ENCODE measurements around the gene FCHSD2.
"Not testable (repeated sequence)": the region's sequence is repeated elsewhere in the genome, so short reads cannot be mapped to it uniquely, and the experiment has no call there.

FCHSD2 gene

DNA sequence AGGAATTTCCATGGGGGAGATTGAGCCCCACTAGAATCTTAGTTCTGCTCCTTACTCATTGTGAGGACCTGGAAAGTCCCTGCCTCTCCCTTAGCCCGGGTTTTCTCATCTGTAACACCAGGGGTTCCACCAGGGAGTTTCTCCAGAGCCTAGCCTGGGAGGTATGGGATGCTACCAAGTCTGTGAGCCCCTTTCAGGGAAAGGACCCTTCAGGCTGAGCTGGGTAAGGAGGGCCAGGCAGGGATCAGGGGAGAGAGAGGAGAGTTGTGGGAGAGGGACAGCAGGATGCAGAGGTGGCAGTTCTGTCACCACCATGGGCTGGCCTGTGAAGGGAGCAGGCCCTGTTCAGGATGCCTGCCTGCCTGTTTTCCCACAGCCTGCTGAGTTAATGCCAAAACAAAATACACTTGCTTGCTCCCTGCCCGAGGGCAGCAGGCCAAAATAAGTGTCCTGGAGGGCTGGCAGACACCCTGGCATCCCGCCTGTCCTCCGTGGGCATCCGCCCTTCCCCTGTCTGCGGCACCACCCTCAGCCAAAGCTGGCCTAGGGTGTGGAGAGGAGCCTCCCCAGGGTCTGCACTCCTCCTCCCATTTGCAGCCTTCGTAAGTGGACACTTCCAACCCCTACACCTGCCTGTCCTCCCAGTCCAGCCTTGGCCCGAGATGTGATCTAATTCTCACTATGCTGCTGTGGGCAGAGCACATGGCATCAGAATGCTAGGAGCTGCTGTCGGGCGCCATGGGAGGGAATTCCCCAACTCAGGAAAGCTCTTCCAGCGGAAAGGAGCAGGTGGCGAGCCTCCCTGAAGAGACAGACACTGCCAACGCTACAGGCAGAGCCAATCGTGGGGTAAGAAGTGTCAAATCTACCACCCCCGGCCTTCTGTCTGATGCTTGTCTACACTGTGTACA lies 5.9 kb upstream of the FCHSD2 start:
- FAIRE-seq: no peak

DNA sequence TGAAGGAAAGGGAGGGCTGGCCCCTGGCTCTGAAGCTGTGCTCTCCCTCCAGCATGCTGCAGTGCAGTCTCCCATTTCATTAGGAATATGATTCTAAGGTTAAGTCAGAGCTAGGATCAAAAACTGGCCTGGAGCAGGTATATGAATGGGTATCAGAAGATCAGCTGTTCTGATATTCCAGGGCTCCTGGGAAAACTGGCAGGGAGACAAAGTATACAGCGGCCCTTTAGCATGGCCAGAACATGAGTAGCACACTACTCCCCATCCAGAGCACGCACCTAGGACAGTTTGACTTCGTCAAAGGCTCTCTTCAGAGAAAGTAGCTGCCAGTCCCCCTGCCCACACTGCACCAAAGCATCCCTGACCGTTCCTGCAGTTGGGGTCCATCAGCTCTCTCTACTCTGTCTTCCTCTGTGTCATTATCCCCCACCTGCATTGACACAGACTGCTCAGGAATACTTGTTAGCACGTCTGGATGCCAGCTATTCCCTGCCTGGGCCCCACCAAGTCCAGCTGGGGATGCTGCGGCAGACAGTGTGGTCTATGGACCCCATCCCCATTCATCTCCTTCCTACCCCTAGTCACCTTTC lies 4.0 kb upstream of the FCHSD2 start:
- FAIRE-seq: no peak

DNA sequence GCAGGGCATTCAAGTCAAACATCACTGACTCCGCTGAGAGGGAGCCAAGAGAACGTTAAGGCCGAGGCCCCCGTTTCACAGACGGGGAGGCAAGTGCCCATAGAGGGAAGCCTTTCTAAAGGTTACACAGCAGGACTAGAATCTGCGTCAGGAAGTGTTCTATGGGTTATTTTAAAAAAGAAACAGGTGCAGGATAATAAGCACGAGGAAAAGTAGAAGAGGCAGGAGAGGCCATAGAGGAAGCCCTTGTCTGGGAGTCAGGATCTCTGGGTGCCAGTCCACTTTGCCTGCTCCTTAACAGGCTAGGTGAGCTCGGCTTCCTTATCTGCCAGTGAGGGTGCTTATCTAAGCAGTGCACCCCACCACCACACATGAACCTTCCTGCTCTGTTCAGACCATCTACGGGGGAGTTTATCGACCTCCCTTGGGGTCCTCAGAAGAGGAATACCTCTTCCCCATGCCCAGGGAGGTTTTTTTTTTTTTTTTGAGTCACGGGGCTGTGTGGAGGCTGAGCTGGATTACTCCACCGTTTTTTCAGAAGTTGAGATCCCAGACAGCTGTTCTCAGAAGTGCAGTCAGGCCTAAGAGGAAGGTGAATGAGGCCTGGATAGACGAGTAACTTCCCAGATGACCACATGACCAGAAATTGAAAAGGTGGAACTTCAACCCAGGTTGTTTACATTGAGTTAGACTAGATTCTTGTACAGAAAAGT lies 1.2 kb upstream of the FCHSD2 start:
- no peak for FAIRE-seq

DNA sequence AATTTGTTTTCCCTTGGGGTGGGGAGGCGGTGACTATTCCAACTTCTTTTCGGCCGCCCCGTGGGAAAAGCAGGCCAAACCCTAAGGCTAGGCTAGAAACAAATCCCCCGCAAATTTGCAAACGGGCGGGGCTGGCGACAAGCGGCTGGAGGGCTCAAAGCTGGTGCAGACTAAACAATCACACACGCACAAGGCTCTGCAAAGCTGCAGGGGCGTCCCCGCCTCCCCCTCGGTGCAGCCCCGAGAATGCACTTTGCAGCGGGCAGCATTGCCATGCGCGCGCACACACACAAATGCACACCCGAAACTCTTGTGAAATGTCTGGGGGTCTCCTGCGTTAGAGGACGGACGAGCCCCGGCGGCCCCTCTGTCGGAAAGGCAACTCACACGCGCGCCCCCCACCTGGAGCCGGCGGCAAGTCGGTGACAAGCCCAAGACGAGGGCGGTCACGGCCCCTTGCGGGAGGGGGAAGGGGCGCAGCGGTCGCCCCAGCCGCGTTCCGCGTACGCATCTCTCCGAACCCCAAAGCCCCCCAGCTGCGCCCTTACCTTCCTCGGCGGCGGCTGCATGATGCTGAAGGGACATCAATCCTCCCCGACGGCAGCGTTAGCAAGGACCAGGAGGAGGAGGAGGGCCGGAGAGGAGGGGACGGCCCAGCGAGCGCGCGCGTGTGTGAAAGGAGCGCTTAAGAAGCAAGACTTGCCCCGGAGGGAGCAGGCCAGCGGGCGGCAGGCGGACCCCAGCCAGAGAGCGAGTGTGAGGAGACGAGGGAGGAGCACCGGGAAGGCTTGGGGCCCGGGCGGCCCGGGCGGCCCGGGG lies 600 bp downstream of the FCHSD2 start:
- FAIRE-seq: no peak

DNA sequence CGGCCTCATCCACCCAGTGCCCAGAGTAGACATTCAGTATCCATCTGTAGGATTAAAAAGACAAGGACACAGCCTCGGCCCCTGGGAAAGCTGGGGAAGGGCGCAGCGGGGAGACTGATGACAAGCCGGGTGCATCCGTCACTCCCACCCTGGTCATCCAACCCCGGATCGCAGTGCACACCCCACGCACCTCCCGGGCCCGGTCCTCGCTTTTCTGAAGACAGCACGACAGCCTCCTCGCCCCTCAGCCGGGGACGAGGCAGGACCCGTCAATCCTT lies 1.1 kb downstream of the FCHSD2 start:
- FAIRE-seq: no peak

DNA sequence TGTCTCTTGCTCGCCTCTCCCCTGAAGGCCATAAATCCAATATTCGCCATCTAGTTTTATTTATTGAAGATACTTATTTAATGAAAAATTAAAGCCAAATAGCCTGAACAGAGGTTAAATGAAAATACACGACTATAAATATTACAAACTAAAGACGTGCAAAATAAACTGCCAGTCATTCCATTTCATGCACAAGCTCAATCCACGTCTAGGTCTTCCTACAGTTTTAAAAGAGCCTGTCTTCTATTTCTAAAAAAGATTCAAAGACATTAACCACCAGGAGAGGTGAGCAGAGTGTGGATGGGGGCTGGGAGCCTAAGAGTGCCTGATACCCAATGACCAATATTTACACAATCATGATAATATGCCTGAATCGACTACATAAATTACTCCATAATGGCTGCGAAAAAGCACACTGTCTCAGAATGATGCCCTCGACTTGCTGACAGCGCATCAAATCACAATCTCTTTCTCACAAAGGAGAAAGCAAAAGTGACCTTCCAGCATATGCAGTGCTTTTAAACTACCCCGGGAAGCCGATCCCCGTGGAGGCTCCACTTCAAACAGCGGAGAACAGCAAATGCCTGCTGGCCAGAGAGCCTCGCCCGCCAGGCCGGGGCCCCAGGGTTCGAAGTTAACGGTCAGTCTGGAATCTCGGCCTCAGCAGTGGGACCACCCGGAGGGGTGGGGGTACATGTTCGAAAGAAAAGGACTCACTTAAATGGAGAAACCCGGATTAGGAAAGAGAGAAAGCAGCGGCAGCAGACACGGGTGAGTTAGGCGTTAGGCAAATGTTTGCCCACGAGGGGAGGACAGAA lies 1.7 kb downstream of the FCHSD2 start:
- no peak for FAIRE-seq

DNA sequence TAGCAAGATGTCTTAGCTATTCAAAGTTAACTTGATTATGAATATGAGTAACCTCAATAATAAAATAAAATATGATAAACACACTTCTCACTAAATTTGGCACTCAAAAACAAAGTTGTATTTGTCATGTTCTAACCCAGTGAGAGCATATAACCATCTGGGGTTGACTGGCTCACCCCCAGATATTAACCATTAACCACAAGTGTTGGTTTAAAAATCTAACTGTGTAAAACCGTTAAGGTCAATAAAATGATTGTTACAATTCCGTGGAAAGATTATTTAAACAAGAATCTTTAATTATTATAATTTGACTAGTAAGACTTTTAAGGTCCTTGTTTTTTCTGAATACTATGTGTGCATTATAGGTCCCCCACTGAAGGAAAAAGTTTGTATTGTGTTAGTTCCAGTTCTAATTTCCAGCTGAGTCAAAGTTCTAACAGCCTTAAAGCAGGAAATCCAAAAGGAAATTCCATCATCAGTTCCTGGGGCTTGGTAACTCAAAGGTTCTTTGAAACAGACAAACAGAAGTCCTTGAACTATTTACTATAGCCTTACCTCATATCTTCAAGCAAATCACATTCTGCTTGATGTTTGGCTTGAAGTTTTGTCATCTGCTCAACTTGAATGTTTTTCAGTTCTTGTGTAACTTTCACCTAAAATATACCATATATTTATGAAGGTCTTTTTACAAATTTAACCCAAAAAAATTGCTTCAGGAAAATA lies 2.5 kb downstream of the FCHSD2 start:
- FAIRE-seq: no peak

DNA sequence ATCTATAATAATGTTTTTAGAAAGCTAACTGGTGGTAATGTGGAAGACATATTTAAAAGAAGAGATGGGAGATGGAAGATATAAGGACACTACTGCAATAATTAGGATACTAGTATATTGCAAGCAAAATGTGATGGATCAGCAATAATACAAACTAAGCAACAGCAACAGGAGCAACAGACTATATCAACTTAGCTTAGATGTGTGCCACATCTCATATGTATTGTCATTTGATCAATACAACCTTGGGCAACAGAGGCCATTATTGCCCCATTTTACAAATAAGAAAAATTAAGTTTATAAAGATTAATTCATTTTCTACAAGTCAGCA lies 4.2 kb downstream of the FCHSD2 start:
- FAIRE-seq: no peak

DNA sequence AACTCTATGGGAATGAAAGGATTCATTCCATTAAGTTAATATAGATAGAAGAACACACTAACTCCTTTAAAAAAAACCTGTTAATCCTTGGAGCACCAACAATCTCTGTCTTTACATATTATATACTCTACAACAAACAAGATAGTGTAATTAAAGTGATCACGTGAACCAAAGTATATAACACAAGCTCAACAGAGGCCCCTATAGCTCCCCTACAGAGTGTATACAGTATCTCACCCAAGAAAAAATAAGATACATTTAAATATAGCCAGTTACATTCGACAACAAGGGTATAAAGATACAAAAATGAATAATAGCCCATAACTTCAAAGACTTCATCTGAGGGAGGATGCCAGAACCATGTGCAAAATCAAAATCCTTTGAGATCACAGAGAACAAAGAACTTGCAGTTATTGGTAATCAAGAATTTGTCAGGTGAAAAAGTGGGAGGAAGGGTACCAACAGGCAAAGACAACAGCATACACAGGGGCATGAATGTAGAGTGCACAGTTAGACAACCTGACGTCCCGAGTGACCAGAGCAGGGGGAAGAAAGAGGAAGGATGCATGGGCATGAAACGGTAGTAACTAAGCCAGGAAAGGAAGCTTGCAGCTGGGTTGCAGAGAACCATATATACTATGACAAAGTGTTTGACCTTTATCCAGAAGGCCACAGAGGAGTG lies 4.7 kb downstream of the FCHSD2 start:
- FAIRE-seq: no peak

DNA sequence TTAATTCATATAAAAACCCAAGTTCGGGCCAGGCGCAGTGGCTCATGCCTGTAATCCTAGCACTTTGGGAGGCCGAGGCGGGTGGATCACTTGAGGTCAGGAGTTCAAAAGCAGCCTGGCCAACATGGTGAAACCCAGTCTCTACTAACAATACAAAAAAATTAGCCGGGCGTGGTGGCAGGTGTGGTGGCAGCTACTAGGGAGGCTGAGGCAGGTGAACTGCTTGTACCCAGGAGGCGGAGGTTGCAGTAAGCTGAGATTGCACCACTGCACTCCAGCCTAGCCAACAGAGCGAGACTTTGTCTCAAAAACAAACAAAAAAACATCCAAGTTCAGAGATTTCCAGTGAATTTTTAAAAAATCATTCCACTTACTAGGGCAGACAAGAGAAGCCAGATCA lies 5.4 kb downstream of the FCHSD2 start:
- FAIRE-seq: not testable (repeated sequence)

DNA sequence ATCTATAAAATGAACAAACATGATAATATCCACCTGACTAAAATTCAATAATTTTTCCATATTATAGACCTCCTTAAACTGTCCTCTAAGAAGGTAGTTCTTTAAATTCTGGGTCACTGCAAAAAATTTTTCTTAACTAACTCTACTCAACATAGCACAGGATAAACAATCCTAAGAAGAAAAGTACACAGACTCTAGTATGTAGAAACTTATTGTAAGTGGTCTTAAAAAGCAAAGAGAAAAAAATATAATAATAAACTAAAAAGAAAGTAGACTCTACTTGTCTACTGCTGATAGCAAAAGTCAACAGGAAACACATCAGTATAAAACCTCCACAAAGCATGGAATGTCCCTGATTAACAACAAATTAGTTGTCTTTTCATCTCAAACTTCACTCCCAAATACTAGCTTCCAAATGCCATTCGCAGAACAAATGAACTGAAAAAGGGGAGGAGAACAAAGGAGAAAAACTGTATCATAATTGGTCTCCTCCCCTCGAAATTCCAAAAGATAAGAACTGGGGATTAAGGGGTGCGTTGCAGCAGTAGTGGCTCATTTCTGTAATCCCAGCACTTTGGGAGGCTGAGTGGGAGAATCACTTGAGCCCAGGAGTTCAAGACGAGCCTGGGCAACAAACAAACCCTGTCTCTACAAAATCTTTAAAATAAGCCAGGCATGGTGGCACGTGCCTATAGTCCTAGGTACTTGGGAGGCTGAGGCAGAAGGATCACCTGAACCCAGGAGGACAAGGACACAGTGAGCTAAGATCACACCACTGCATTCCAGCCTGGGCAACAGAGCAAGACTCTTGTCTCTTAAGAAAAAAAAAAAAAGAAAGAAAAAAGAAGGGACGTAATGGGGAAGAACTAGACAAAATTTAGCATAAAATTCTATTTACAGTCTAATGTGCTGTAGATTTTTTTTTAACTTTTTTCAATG lies 6.5 kb downstream of the FCHSD2 start:
- FAIRE-seq: no peak

DNA sequence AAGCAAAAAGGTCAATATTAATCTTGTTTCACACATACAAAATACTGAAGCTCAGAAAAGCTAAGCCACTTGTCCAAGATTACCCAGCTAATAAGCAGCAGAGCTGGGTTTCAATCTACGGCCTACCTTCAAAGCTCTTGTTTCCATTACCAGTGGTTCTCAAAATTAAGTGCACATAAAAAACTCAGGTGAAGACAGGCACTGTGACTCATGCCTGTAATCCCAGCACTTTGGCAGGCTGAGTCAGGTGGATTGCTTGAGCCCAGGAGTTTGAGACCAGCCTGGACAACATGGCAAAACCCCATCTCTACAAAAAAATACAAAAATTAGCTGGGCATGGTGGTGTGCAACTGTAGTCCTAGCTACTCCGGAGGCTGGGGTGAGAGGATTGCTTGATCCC lies 9.8 kb downstream of the FCHSD2 start:
- FAIRE-seq: not testable (repeated sequence)

DNA sequence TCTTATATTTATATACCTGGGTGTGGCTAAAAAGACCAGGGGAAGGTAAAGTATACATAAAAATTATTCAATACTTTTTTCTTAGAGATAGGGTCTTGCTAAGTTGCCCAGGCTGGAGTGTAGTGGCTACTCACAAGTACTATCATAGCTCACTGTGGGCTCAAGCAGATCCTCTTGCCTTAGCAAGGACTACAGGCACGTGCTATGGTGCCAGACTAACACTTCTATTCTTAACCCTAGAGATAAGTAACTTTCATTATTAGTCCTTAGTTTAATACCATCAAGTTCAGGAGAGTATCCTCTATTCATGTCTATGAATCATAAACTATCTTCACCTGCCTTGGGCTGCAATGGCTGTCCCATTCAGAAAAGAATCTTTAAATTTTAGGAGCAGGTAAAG lies 11.9 kb downstream of the FCHSD2 start:
- FAIRE-seq: no peak

DNA sequence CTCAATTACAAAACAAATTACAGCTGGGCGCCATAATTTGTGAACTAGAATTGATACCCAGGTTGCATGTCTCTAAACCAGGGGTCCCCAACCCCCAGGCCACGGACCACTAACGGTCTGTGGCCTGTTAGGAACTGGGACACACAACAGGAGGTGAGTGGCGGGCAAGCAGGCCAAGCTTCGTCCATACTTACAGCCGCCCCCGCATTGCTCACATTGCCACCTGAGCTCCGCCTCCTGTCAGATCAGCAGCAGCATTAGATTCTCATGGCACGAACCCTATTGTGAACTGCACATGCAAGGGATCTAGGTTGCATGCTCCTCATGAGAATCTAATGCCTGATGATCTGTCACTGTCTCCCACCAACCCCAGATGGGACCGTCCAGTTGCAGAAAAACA lies 12.9 kb downstream of the FCHSD2 start:
- FAIRE-seq: no peak

DNA sequence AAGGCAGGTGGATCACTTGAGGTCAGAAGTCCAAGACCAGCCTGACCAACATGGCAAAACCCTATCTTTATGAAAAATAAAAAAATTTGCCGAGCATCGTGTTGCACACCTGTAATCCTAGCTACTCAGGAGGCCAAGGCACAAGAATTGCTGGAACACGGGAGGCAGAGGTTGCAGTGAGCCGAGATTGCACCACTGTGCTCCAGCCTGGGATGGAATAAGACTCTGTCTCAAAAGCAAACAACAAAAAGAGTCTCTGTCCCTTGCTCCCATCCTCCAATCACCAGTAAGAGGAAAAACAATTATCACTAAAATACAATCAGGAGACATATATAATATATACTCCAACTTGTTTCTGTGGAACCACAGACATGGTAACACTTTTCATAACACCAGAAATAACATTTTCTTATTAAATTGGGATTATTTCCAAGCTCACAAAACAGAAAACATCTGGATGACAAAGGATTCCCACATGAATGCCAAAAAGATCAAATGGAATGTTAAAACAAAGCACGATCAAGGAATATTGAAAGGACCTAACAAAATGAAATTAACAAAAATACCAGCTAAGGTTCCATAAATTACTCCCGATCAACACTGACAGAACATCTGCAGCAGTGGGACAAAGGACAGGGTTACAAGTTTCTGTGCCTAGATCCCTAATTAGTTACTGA lies 15.2 kb downstream of the FCHSD2 start:
- FAIRE-seq: no peak

DNA sequence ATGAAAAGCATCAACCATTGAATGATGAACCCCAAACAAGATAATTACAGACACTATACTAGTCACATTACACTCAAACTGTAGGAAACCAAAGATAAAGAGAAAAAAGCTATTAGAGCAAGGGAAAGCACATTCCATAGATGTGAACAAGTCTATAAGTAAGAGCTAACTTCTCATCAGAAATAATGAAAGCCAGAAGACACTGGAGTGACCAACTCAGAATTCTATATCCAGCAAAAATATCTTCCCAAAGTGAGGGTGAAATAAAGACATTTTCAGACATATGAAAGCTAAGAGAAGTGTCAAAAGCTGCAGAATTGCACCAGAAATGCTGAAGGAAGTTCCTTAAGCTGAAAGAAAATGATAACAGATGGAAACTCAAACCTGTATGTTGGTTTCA lies 17.3 kb downstream of the FCHSD2 start:
- no peak for FAIRE-seq

DNA sequence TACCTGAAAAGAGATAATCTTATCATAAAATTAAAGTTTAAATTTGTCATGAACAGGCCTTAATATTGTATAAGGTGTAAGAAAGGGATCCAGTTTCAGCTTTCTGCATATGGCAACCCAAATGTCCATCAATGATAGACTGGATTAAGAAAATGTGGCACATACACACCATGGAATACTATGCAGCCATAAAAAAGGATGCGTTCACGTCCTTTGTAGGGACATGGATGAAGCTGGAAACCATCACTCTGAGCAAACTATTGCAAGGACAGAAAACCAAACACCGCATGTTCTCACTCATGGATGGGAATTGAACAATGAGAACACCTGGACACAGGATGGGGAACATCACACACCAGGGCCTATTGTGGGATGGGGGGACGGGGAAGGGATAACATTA lies 18.2 kb downstream of the FCHSD2 start:
- not testable (repeated sequence) for FAIRE-seq

DNA sequence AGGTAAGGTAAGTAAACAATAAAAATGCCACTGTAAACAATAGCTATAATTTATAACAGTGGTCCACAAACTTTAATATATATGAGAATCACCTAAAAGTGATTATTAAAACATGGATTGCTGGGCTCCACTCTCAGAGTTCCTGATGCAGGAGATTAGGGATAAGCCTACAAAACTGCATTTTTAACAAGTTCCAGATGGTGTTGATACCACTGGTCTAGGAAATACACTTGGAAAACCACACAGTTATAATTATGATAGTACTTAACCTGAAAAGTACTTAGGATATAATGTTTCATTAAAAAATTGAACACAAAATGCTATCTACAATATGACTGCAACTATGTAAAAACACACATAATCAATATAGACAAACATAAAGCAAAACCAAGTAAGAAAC lies 20.4 kb downstream of the FCHSD2 start:
- no peak for FAIRE-seq

DNA sequence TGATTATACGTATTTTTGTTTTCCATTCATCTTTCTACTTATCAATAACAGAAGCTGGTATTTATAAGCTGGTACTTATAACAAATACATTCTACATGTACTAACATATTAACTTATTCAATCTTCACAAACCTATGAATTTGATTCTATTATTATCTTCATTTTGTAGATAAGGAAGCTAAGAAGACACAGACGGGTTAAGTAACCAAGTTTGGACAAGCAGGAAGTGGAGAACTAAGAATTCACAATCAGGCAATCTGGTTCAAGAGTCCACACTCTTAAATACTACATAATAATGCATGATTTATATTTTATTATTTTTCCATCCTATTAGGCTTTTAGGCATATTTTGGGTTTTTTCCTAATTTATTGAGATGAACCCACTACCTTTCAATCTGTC lies 25.0 kb downstream of the FCHSD2 start:
- FAIRE-seq: no peak
